Left renal pelvis (tissue), 4 donors: ENCODE data around the gene SHROOM3. TPM values are rescaled to one million over a fixed set of nuclear protein-coding genes. Genes with fewer than 3 reads are reported as not detected.

Experiments used
- DNase-seq, 4 donors: peaks; one replicate each; pipeline ENCODE4 v3.0.0-alpha.2; 2013; ENCODE audit warnings: low read depth in 4 of 4, low spot score in 3 of 4
- polyA plus RNA-seq, 4 donors: library from polyadenylated mRNA; unstranded; fragments of 120-200 nt; gene quantifications; one replicate each; pipeline ENCODE4 v1.2.1, GENCODE V29; 2013; ENCODE audit not compliant: insufficient read length in 4 of 4

Gene SHROOM3
- polyA plus RNA-seq, 4 donors, result 24.2 to 37.8 (median 34.9) TPM

DNA sequence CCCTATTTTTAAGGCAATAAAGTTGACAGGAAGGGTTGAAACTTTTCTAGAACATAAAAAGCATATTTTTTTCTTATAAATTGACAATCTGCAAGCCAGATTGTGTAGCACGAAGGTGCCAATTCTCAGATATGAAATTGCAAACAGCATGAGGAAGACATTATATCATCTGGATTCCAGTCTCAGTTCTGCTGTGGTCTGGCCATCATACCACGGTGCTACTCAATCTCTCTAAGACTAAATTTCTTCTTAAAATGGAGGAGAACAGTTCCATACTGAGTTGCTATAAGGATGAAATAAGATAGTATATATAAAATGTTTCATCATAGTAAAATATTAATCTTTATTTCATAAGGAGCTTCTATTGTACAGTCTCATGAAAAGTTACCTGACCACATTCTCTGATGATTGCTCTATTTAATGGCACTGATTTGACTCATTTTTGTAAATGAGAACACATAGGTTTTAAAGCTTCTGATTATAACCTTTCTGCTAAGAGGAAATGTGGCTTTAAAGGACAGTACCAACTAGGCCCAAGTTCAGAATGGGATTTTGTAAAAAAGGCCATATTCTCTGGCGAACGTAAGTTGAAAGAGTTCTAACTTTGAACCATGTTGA, 127.9 kb downstream of the SHROOM3 start:
- no peak for DNase-seq

DNA sequence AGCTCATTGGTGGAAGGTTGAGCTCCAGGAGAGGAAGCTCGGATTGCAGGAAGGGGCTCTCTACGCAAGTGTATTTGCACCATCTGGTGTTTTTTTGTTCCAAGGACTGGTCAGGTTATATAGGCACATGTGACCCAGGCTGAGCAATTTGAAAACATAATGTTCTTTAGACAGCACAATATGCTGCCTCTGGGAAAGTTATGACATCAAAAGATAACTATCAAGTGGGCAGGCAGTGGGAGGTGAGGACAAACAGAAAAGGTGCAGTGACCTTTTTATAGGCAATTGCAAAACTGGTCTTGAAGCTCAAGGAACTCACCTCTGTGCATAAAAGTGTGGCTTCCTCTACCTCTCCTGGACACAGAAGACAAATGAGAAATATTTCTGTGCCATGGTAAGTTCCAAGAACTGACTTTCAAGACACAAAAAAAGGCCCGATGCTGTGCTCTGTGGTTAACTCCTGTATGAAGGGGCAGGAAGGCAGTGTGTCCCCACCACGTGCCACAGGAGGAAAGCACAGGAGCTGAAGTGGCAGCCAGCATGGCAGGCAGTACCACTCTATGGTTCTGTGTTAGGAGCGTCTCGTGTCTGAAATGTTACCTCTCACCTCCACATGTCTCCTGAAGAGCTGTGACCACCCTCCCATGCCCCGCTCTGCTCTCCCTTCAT, 128.6 kb downstream of the SHROOM3 start:
- DNase-seq, result no peak

DNA sequence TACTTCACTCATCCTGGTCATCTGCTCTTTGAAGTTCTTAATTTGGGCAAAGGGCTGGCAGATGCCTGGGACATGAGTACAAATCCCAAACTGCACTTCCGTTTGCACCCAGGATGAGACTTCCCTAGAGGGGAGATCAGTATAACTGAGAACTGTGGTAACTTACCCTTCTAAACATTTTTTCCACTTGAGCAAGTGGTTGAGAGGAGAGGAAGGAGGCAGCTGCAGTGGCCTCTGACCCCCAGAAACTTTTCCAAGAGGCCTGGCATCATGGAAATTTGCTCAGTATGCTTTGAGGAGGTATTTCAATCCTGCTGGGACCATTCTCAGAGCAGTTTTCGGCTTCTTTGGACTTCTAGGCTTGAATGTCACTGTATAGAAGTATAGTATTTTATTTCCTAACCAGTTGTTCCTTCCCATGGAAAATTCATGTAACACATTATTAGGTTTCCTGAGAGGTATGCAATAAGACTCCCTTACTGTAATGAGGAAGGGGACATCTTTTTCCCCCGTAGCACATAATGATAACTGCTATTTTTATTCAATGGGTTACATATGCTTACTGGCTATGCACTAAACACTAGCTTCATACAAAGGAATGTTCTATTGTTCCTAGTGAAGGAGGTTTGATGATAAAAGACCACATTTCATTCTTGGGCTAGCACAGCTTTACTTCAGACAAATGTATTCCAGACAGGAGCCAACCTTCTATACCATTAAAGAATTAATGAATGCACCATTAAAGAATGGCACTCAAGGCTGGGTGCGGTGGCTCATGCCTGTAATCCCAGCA, 129.3 kb downstream of the SHROOM3 start:
- no peak for DNase-seq

DNA sequence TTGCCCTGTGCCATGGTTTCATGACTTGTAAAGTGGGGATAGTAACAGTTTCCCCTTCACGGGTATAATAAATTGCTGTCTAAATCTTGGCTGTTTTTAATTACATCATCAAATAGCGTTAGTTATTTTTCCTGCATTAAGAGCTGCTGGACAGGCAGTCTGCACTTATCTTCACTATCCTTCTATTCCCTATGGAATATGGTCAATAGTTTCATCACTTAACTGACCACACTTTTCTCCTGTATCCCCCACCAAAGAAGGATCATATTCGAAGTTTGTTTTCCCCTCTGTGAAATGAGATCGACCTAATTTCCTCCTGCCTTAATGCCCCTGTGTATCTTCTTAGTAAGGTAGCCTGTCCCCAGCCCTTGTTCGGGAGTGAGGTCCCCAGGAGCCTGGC, 133.2 kb downstream of the SHROOM3 start:
- DNase-seq, result no peak

DNA sequence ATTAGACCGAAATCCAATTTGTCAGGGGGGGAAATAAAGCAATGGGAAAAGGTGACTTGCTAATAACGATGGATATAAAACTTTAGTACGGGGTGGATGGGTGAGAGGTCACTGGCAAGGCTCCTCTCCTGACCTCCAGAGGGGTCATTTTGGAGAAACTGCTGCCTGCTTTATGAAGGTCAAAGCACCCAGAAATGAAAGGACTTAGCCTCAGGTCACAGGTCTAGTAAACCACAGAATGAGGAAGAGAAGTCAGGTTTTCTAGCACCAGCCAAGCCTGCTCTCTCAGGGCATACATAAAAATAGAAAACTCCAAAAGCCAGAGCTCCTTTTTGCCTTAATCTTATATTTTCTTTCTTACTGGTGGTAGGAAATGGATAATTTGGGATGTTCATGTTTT, 134.2 kb downstream of the SHROOM3 start:
- no peak for DNase-seq

DNA sequence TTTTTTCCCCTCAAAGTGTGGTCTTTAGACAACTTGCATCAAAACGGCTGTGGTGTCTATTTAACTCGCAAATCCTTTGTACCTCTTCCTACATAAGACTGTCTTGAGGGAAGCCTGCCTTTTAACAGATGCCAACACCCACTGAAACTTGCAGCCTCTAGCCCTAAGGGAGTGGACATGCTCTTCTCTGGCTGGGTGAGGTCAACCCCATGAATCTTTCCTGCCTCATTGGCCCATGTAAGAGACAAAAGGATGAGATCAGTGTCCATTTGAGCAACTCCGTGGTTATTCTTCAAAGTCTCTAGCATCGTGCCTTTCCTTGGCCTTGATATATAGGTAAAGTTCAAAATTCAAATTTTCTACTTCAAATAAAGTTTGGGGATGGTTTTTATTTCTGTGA, 134.7 kb downstream of the SHROOM3 start:
- DNase-seq, result no peak

DNA sequence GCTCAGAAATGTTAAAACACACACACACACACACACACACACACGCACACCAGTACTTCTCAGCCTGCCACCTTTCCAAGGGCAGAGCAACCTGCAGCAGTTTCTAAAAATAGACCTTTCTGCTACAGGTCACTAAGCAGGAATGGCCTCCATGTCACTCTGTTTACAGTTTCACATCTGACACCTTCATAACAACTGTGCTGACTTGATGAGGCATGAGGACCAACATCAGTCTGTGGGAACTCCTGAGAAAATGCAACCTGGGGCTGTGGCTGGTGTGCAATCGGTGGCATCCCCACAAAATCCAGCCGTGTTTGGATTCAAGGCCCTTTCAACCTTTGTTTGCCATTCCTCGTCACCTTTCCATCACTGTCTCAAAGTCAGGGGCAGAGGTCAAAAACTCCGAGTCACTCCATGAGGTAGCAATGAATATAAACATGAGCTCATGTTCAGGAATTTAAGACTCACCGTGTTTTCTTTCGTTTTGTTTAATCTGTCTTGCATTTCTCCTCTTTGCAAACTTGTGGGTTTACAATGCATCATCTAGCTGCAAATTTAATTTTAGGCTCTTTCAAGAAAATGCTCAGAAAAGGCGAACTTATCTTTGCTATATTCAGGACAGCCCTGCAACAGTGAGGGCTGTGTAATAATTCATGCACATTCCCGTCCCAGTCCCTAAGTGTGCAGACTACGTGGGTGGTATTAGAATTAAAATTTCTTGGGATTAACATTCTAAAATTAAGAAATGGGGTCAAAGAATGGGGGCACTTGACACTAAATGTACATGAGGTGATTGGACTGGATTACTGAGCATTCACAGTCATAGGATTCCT, 135.3 kb downstream of the SHROOM3 start:
- no peak for DNase-seq

DNA sequence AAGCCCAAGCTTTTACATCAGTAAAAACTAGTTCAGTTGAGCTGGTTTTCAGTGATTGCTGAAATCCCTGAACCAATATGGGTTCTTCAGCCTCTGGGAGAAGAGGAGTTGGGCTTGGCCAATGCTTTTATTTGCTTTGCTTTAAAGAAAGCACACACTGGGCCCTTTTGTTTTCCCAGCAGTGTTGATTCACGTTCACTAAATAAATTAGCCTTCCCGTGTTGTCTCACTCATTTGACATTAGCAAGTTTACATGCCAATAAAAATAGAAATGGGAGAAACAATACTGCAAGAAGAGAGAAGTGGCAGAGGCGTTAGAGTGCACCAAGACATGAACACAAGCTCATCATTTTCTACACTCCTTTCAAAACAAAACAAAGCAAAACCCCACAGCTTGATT, 136.2 kb downstream of the SHROOM3 start:
- no peak for DNase-seq

DNA sequence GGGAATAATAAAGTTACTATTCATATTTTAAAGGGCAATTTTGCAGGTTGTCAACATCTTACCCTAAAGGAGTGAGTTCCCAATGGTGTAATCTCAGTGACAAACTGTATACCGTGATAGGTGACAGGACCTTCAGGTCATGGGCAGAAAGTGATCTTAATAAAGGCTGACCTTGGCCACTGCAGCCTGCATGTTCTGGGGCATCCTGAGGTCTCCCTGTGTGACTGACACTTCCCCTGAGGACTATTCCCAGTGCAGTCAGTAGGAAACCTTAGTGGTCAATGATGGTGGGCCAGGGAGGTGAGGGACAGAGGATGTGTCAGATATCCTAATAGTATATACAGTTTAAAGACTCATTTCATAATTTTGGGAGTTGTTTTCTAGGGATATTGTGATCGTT, 137.2 kb downstream of the SHROOM3 start:
- no peak for DNase-seq

DNA sequence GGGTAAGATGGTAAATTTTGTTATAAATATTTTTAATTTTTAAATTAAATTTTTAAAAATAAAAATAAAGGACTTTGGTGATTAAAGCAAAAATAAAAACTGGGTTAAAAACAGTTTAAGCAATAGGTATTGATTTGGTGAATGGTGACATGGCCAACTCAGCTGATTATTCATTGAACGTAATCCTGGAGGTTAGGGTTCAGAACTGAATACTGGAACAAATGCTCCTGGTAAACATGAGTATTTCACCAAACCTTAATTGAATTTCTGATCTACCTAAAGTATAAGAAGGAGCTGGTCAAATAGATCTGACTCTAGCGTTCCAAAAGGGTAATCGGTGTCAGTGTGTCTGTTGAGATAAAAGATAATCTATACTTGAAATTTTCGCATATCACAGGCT, 141.8 kb downstream of the SHROOM3 start:
- DNase-seq, result no peak

DNA sequence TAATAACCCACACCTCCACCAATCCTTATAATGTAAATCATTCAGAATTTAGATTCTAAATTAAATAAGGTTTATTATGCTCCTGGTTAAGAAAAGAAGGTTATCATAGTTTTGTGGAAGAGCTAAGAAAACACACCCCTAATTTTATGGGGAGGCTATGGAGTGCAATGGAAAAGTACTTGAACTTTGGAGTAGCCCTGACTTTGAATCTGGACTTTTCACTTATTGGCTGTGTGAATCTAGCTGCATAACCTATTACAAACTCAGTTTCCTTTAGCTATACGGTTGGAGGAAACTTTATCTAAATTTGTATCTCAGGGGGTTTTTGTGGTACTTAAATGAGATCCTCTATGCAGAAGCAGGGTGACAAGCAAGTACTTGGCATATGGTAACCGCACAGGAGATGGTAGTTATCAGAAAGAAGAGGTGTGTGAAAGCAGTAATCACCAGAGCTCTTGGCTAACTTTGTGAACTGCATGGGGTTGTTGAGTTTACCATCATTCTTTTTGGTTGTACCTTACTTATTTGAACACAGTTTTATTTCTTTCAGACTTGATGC, 143.1 kb downstream of the SHROOM3 start:
- no peak for DNase-seq

DNA sequence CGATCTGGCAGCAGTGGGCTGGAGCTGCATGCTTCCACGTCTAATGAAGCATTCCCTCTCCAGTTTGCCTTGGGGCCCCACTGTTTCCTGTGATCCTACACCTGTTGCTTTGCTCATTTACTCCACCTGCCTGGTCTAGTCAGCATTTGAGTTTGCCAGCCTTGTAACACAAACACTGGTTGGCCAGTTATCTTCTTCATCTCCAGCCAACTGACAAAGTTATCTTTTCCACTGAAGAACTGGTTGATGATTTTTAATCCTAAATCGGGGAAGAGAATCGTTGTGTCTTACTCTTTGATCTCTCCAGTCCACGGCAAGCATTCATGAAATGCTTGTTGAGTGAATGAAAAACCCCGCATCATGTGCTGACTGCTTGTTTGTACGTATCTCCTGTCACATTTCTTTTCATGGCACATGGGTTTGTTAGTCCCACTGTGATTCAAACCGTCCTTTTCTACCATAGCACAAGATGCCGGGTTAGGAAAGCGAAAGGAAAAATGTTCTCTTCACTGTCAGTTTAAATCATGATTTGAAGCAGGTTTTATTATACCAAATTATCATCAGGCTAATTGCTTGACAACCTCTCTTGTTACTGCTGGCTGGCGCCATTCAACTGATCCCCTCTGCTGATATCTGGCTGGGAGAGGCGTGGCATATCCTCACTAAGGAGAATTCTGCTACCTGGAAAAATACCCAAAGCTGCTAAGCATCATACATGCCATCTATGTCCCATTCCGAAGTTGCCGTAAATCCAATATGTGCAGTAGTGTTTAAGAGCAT, 144.8 kb downstream of the SHROOM3 start:
- no peak for DNase-seq

DNA sequence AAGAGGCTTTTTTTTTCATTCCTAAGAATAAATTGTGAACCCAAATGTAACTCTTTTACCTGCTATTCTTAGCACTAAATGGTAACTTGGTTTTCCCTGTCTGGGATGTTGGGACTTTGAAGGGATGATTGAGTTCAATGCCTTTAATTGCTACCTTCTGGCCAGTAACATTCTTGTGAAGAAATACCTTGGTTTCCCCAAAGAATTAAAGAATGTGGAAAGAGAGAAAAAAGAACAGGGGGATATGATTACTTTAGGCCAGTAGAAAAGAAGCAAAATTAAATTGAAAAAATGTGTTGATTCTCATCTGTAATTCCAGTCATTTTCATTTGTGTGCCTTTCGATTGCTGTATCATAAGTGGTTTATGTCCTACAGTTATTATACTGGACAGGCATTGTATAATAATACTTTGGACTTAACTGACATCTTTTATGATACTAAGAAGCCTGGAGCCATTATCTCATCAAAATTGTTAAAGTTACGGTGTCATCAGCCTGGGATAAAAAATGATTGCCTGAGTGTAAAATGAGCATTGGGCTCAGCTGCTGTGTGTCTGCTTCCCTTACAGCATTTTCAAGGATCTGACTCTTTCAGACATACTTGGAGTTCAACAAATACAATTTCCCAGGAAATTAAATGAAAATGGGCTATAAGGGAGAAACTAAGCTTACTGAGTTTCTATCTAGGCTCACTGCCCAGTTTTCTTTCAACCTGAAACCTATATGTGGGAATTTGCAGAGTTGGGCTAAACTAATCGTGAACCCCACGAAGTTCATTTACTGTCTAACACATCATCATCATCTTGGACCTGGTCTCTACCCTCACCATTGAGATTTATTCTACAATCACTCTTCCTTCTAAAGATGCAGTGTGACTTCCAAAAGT, 146.3 kb downstream of the SHROOM3 start:
- no peak for DNase-seq

DNA sequence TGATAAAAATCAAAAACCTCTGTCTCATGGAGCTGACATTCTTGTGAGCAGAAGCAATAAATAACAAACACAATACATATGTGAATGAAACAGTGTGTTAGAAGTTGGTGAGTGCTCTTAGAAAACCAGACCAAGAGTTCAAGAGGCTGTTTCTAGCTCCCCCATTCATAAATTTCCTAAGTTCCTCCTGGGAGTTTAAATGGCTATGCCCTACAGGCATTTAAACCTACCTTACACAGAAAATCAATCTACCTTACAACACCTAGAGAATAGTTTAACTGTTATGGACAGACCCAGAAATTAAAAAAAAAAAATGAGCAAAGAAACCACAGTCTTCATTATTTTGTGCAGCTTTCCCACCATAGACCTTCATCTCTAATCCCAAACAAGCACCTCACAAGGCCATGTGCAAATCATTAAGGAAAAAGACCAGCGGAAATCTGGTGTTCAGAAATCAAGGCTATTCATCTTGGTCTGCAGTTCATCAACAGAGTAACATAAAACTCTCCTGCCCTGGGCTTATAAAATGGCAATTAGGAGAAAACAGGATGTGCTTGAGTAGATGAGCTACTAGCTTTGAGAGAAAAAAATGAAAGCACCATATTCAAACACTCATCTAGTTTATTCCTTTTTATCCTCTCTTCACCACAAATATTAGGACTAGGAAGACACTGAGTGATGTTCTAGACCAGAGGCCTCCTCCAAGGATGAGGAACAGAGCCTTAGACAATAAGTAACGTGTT, 147.2 kb downstream of the SHROOM3 start:
- no peak for DNase-seq

DNA sequence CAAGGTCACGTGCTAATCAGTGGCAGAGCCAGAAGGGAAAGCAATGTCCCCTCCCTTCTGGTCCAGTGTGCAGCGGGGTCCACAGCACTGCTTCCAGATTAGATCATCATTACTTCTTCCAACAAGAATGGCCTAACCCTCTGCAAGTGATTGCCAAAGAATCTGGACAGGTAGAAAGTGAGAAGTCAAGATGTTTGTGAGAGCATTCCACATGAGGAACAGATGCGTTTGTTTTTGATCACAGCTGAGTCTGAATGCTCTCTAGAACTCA, 147.7 kb downstream of the SHROOM3 start:
- DNase-seq, result no peak

DNA sequence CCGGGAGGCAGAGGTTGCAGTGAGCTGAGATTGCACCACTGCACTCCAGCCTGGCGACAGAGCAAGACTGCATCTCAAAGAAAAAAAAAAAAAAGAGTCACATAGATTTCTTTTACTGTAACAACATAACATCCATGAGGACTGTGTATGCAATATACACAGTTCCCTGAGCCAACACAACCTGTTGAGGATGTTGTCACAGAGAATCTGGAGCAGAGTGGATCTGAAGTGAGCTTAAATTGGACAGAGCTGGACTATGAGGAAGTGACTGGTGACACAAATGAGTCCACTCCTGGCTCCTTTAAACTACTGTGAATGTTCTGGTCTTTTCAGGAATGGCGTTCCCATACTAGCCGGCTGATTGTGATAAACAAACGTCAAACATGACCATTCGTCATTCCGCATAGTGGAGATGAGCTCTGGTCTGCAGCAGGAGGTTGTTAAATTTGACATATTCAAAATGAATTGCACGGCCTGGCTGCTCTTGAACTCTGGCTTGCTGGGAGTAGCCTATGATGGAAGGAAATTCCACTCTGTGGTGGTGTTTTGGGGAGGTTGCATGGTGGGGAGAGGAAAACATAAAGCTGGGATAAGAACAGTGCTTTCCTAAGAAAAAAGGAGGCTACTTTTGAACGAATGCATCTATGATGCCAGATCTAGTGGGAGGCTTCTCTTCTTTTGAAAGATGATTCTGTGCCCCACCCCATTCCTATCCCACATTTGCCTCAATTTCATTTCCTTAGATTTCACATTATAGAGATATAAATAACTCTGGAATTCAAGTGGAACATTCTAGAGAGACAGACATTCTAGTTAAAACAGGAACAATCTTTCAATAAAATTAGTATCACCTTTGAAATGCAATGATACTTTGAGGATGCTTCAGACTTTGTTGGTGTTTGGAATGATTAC, 149.5 kb downstream of the SHROOM3 start:
- no peak for DNase-seq

DNA sequence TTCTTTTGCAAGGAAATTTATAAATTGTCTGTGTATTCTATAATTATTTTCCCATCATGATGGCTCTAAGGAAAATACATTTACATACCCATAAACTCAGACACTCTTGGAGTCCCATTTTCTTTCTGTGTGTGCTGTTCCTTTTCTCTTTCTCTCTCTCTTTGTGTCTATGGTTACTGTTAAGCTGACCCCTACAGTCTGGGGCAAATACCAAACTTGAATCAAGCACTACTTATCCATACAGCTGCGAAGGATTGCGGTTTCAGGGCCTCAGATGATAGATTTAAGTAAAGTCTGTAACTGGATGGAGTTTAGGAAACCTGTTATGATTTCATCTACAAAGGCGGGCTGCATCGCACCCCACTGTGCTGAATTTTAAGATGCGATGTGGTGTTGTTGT, 150.2 kb downstream of the SHROOM3 start:
- DNase-seq, result no peak
